Nephron progenitor cell (in vitro differentiated cells): ENCODE results near the gene SPTLC2.
A peak's percentile ranks its signal among the peaks of the same experiment; 100 is the strongest.

Experiments
- DNase-seq: peaks from one replicate; pipeline ENCODE4 v3.0.0; 2021
- H3K27ac Mint-ChIP-seq: 2 replicates; pipeline ENCODE4 v1.8.0; 2021; ENCODE audit warnings: mild to moderate bottlenecking, moderate library complexity, mixed read lengths
- H3K27me3 Mint-ChIP-seq: 2 replicates; pipeline ENCODE4 v1.8.0; 2021; ENCODE audit warnings: mild to moderate bottlenecking, low read depth, mixed read lengths; ENCODE audit not compliant: poor library complexity
- H3K36me3 Mint-ChIP-seq: 2 replicates; pipeline ENCODE4 v1.8.0; 2021; ENCODE audit warnings: low read depth, mixed read lengths
- H3K4me1 Mint-ChIP-seq: 2 replicates; pipeline ENCODE4 v1.8.0; 2021; ENCODE audit warnings: mixed read lengths
- H3K4me3 Mint-ChIP-seq: 2 replicates; pipeline ENCODE4 v1.8.0; 2021; ENCODE audit warnings: mild to moderate bottlenecking, moderate library complexity, mixed read lengths
- H3K9me3 Mint-ChIP-seq: 2 replicates; pipeline ENCODE4 v1.8.0; 2021; ENCODE audit warnings: mild to moderate bottlenecking, moderate library complexity, mixed read lengths
- TF ChIP-seq, protein P1 (sequence below): fragments of 200-600 bp; sonication (generic); IDR thresholded peaks from 2 replicates; pipeline ENCODE4 v1.5.0; 2021; ENCODE audit warnings: antibody characterized with exemption

Gene SPTLC2

DNA sequence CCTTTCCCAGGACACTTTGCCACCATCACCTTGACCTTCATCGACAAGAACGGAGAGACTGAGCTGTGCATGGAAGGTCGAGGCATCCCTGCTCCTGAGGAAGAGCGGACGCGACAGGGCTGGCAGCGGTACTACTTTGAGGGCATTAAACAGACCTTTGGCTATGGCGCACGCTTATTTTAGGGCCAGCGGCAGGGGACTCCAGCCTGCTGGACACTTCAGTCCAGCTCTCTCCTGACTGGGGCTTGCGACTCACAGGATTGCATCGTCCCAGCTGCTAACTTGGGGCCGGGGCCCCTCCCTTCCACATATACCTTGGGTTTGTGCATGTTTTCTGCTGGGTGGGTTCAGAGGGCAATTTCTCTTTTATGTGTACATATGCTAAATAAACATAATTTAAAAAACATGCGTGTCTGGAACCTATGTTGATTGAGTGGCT, 147.4 kb downstream of the SPTLC2 start:
- H3K36me3 Mint-ChIP-seq: peaks cover 48% of the 10 kb centered on the region
- H3K27ac Mint-ChIP-seq: peak overlapping the region; percentile 81

DNA sequence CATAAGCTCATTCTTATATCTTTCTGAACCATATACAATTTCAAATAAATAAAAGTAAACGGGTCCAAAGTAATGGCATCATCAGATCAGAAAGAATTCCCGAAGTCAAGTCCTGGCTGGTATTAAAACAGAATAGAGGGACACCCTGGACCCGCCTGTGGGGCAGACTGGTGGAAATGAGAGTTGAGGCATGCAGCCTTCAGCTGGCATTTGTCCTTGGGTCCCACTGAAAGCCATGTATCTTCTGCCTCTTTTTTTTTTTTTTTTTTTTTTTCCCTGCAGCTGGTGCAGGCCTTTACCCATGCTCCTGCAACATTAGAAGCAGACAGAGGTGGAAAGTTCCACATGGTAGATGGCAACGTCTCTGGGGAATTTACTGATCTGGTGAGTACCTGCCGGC, 148.6 kb downstream of the SPTLC2 start:
- no peak for DNase-seq
- no peaks in the 10 kb centered on the region for H3K27me3 Mint-ChIP-seq
- peaks cover 17% of the 10 kb centered on the region for H3K4me1 Mint-ChIP-seq
- H3K36me3 Mint-ChIP-seq: peaks cover 54% of the 10 kb centered on the region
- TF ChIP-seq, protein P1, sequence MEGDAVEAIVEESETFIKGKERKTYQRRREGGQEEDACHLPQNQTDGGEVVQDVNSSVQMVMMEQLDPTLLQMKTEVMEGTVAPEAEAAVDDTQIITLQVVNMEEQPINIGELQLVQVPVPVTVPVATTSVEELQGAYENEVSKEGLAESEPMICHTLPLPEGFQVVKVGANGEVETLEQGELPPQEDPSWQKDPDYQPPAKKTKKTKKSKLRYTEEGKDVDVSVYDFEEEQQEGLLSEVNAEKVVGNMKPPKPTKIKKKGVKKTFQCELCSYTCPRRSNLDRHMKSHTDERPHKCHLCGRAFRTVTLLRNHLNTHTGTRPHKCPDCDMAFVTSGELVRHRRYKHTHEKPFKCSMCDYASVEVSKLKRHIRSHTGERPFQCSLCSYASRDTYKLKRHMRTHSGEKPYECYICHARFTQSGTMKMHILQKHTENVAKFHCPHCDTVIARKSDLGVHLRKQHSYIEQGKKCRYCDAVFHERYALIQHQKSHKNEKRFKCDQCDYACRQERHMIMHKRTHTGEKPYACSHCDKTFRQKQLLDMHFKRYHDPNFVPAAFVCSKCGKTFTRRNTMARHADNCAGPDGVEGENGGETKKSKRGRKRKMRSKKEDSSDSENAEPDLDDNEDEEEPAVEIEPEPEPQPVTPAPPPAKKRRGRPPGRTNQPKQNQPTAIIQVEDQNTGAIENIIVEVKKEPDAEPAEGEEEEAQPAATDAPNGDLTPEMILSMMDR: no peak
- H3K4me3 Mint-ChIP-seq: no peak overlapping the region
- H3K27ac Mint-ChIP-seq: no peak overlapping the region
- no peaks in the 10 kb centered on the region for H3K9me3 Mint-ChIP-seq

More for the DNA sequence above, 147.4 kb downstream of the SPTLC2 start:
- Mint-ChIP-seq H3K4me3 (no peak overlapping the region), H3K4me1 (peaks cover 30% of the 10 kb centered on the region), H3K27me3 (no peaks in the 10 kb centered on the region), H3K9me3 (no peaks in the 10 kb centered on the region)
- TF ChIP-seq, protein P1: no peak
- DNase-seq: no peak

DNA sequence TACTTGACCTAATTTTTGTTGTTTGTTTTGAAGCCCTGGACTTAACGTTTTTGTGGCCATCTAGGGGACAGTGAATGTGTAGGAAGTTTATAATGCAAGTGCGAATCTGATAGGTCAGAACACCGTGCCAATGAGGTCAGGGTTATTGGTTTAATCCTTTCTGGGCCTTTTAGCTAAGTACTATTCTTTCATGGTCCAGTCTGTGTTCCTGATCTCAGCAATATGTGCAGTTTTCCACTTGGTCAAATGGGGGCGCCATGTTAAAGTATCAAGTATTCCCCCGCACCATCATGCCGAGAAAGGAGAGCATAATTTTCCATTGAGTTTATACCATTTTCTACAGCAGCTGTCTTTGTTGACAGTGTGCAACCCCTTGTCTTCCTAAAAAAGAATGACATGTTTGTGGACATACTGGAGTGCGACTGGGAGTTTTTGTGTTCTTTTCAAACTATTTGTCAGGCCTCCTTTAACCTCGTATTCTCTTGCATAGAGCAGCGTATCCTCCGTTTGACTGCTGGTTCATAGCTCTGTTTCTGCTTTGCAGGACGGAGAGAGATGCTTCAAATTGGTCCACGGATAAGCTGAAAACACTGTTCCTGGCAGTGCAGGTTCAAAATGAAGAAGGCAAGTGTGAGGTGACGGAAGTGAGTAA, 157.2 kb downstream of the SPTLC2 start:
- Mint-ChIP-seq H3K36me3 (peaks cover 38% of the 10 kb centered on the region), H3K4me3 (peak overlapping the region; percentile 100), H3K27ac (peak overlapping the region; percentile 62), H3K9me3 (no peaks in the 10 kb centered on the region), H3K27me3 (no peaks in the 10 kb centered on the region), H3K4me1 (peaks cover 28% of the 10 kb centered on the region)
- peak; percentile 72 for DNase-seq
- TF ChIP-seq, protein P1: peak; percentile 69

DNA sequence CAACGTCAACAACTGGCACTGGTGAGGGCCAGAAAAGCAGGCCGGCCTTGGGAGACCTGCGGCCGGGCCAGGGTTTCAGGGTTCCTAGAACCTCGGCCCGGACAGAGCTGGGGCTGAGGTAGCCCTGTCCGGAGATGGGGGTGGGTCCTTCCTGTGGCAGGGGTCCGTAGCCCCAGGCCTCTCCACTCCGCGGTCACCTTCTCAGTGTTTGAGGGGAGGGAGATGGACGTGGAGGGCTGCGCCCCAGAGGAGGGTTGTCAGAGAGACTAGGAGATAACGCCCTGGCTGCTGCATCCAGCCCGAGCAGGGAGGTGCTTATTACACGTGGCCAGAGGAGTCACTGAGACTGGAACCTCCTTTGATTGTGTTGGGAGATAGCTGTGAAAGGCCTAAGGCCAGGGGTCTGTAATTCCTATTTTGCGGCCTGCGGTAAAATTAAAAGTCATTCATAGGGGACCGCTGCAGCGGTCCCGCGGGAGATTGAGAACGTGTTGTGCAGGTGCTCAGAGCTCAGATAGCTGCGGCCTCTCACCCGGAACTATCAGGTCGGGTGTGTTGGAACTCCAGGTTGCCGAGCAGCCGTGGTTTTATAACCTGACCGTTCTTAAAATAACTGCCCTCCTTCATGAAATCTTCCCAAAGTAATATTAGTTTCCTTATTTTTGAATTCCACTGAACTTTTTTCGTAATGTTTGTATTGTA, 158.0 kb downstream of the SPTLC2 start:
- DNase-seq: peak; percentile 32
- Mint-ChIP-seq H3K27ac (peak overlapping the region; percentile 100), H3K4me1 (peaks cover 28% of the 10 kb centered on the region), H3K27me3 (no peaks in the 10 kb centered on the region), H3K4me3 (peak overlapping the region; percentile 100), H3K36me3 (peaks cover 32% of the 10 kb centered on the region), H3K9me3 (no peaks in the 10 kb centered on the region)
- TF ChIP-seq, protein P1: no peak

DNA sequence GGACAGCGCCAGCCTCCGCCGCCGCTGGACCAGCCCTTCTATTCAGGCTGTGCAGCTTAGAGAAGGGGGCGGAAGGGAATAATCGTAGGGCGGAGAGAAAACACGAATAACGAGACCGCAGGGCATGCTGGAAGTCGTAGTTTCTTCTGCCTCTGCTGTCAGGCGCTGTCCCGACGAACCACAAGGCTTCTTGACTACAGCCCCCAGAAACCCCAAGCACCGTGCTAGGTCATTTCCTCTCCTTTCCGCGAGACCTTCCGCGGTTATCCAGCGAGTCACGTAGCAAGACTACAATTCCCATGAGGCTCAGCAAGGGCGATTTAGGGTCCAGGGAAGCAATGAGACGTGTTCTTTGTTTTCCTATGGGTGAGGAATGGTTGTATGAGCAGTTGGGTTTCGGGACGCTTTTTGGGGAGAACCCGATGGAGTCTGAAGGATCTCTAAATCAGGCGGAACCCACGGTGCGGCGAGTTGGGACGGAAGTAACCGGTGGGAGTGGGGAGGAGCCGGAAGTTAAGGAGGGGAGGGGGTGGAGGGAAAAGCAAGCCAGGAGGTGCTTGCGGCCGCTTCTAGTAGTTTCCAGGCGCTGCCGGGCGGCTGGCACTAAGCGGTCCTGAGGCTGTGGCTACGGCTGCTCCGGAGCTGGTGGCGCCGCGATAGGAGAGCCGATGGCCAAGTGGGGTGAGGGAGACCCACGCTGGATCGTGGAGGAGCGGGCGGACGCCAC, 158.8 kb downstream of the SPTLC2 start, which contains the start of the genes AHSA1 and VIPAS39:
Gene AHSA1 (plus strand): TSS at position 572 of the 727 bp plus-strand sequence. CDS start 97 bp downstream, at position 669.
Gene VIPAS39 (minus strand): TSS at position 80 of the 727 bp plus-strand sequence. CDS start 3,499 bp downstream, outside the sequence.
- no peaks in the 10 kb centered on the region for H3K27me3 Mint-ChIP-seq
- TF ChIP-seq, protein P1: no peak
- H3K27ac Mint-ChIP-seq: peak within 1 kb of the TSS; percentile 100
- peak within 1 kb of the TSS; percentile 100 for H3K4me3 Mint-ChIP-seq
- DNase-seq: peak; percentile 89
- peaks cover 28% of the 10 kb centered on the region for H3K4me1 Mint-ChIP-seq
- no peaks in the 10 kb centered on the region for H3K9me3 Mint-ChIP-seq
- peaks cover 37% of the 10 kb centered on the region for H3K36me3 Mint-ChIP-seq
